HepG2 (cell line): ENCODE measurements around the gene RABGAP1L.

Source experiments
- CSRNP1 ChIP-seq: sonication (generic); formaldehyde crosslinking; IDR thresholded peaks from 2 replicates; pipeline ENCODE4 v1.8.1; 2023; ENCODE audit warnings: mild to moderate bottlenecking, missing genetic modification reagents
- CTCF ChIP-seq: sonication (generic); formaldehyde crosslinking; IDR thresholded peaks from 2 replicates; pipeline ENCODE4 v1.5.0; 2020; ENCODE audit warnings: mild to moderate bottlenecking, missing genetic modification reagents, moderate library complexity
- HOMEZ ChIP-seq: IDR thresholded peaks from 2 replicates; pipeline ENCODE4 v1.6.1; 2016; ENCODE audit warnings: low read depth
- MIXL1 ChIP-seq: IDR thresholded peaks from 2 replicates; pipeline ENCODE4 v1.6.1; 2016
- ZFP1 ChIP-seq: IDR thresholded peaks from 2 replicates; pipeline ENCODE4 v1.6.1; 2016
- ZFP36 ChIP-seq: fragments of 150-350 bp; IDR thresholded peaks from 2 replicates; pipeline ENCODE4 v1.6.1; 2018; ENCODE audit warnings: borderline replicate concordance, low read length, low read depth; ENCODE audit not compliant: partially characterized antibody
- ZNF24 ChIP-seq: fragments of 450-650 bp; IDR thresholded peaks from 2 replicates; pipeline ENCODE4 v1.6.1; 2017; ENCODE audit warnings: antibody characterized with exemption, mild to moderate bottlenecking
- ZNF616 ChIP-seq: sonication (generic); formaldehyde crosslinking; IDR thresholded peaks from 2 replicates; pipeline ENCODE4 v1.5.0; 2020; ENCODE audit warnings: low read depth, mild to moderate bottlenecking, missing genetic modification reagents
- TF ChIP-seq, protein P1 (sequence below): IDR thresholded peaks from 2 replicates; pipeline ENCODE4 v1.6.1; 2012; ENCODE audit warnings: inconsistent platforms

DNA sequence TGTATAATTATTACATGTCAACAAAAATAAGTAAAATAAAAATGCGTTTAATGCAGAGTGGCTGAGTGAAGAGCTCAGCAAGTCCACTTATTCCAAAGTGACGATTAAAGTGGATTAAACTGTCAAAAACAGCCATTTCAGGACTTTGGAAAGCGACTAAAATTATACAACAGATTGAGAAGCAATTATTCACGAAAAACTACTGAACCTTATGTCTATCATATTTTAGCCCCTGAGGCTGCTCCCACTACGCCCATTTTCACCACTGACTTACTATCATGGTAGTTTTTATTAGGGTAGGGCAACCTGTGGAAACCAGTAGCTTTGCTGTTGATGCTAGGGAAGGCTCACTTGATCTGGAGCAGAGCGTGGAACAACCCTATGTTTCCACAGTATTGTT lies 174.1 kb downstream of the RABGAP1L start:
- TF ChIP-seq ZFP1: no peak
- no peak for TF ChIP-seq CSRNP1
- no peak for TF ChIP-seq ZFP36
- TF ChIP-seq HOMEZ (CRISPR knock-in tag): no peak
- TF ChIP-seq CTCF (CRISPR knock-in tag): no peak
- no peak for TF ChIP-seq ZNF616 (CRISPR knock-in tag)
- TF ChIP-seq, protein P1, sequence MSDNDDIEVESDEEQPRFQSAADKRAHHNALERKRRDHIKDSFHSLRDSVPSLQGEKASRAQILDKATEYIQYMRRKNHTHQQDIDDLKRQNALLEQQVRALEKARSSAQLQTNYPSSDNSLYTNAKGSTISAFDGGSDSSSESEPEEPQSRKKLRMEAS: no peak
- no peak for TF ChIP-seq ZNF24
- no peak for TF ChIP-seq MIXL1
